GM19438 (cell line): Measurements from ENCODE around the gene IL1RAP.

ENCODE experiments used
- ATAC-seq: cut with Tn5 transposase; IDR thresholded peaks from one replicate; pipeline ENCODE4 v1.9.1; 2021; ENCODE audit warnings: low read depth; ENCODE audit not compliant: unreplicated experiment

The IL1RAP gene

GRCh38 chr3:190597291-190597690 lies 83.4 kb downstream of the IL1RAP start:
- no peak for ATAC-seq

GRCh38 chr3:190601622-190602021 lies 87.7 kb downstream of the IL1RAP start:
- no peak for ATAC-seq

GRCh38 chr3:190605385-190605784 lies 91.5 kb downstream of the IL1RAP start:
- no peak for ATAC-seq

- ATAC-seq, result no peak
These were observed 92.7 kb downstream of the IL1RAP start for GRCh38 chr3:190606596-190606995.

GRCh38 chr3:190607021-190607420 lies 93.1 kb downstream of the IL1RAP start:
- ATAC-seq, result no peak

GRCh38 chr3:190608850-190609589 lies 95.1 kb downstream of the IL1RAP start:
- no peak for ATAC-seq

- ATAC-seq, result no peak
These were observed 100.6 kb downstream of the IL1RAP start for GRCh38 chr3:190614226-190615059.

GRCh38 chr3:190615060-190615384 lies 101.1 kb downstream of the IL1RAP start:
- no peak for ATAC-seq

GRCh38 chr3:190615607-190616006 lies 101.7 kb downstream of the IL1RAP start:
- ATAC-seq, result no peak

- ATAC-seq, result no peak
These were observed 102.8 kb downstream of the IL1RAP start for GRCh38 chr3:190616637-190617036.

- peak; percentile 67 for ATAC-seq
These were observed 103.3 kb downstream of the IL1RAP start for GRCh38 chr3:190617185-190617584.

- no peak for ATAC-seq
These were observed 104.6 kb downstream of the IL1RAP start for GRCh38 chr3:190618330-190619030.

GRCh38 chr3:190619353-190619752 lies 105.5 kb downstream of the IL1RAP start:
- ATAC-seq, result no peak

GRCh38 chr3:190619761-190620160 lies 105.9 kb downstream of the IL1RAP start:
- ATAC-seq, result no peak

- ATAC-seq, result no peak
These were observed 107.2 kb downstream of the IL1RAP start for GRCh38 chr3:190620886-190621608.

GRCh38 chr3:190621927-190622326 lies 108.0 kb downstream of the IL1RAP start:
- no peak for ATAC-seq

GRCh38 chr3:190624282-190624681 lies 110.4 kb downstream of the IL1RAP start:
- no peak for ATAC-seq

GRCh38 chr3:190626951-190627620 lies 113.2 kb downstream of the IL1RAP start:
- ATAC-seq, result no peak

GRCh38 chr3:190629088-190629487 lies 115.2 kb downstream of the IL1RAP start:
- ATAC-seq, result no peak

- no peak for ATAC-seq
These were observed 117.4 kb downstream of the IL1RAP start for GRCh38 chr3:190631295-190631694.
